Measurements from ENCODE around the gene KLHL17. TPM values are rescaled to one million over a fixed set of nuclear protein-coding genes. Genes with fewer than 3 reads are reported as not detected.

Gene KLHL17
- total RNA-seq: 10 to 100 TPM; 10.0 to 19.9 TPM
- 10 to 100 TPM in 1 of 2 donors, 1 to 10 TPM in 1; 2.8 to 40.5 TPM for polyA plus RNA-seq
- long read RNA-seq, donor 1, partial matches to known transcripts: 5 of 7 reads
- long read RNA-seq, donor 1, other reads (novel, unspliced or antisense): 2 of 7 reads
- long read RNA-seq, donor 2, partial matches to known transcripts: 0 of 12 reads
- long read RNA-seq, donor 2, other reads (novel, unspliced or antisense): 8 of 12 reads

- Histone ChIP-seq H3K4me1 (ENCODE audit: control insufficient read depth in 1 of 2, insufficient read depth in 2 of 2, low read length in 2 of 2) (no peaks in the 10 kb centered on the region), H3K9me3 (ENCODE audit: control insufficient read depth, low read length) (no peaks in the 10 kb centered on the region), H3K27ac (ENCODE audit: low read depth in 1 of 2, low read length in 2 of 2) (no peak within 1 kb of the TSS), H3K36me3 (ENCODE audit: control insufficient read depth in 1 of 2, insufficient read depth in 2 of 2, low read length in 1 of 2) (no peaks in the 10 kb centered on the region), H3K27me3 (ENCODE audit: control insufficient read depth in 1 of 2, insufficient read depth in 2 of 2, low read length in 1 of 2) (no peaks in the 10 kb centered on the region), H3K4me3 (ENCODE audit: low read length in 2 of 2) (peak within 1 kb of the TSS; percentile 83 to 86)
- intact Hi-C loops (cut with DNase I): no loop called here
- ATAC-seq (ENCODE audit: low FRiP score) (peak; percentile 39), DNase-seq (peak; percentile 86 to 95)
- WGBS, 2 donors: 1 to 2% methylated on average over 45 to 109 of the region's 109 CpGs
These were observed at the start of gene KLHL17 for GRCh38 chr1:960363-961131. Gene KLHL17 (plus strand): TSS chr1:960584. CDS start chr1:960694, 110 bp downstream.

- intact Hi-C loops (cut with DNase I): no loop called here
- Histone ChIP-seq H3K9me3 (ENCODE audit: control insufficient read depth, low read length) (no peaks in the 10 kb centered on the region), H3K36me3 (ENCODE audit: control insufficient read depth in 1 of 2, insufficient read depth in 2 of 2, low read length in 1 of 2) (no peaks in the 10 kb centered on the region), H3K4me1 (ENCODE audit: control insufficient read depth in 1 of 2, insufficient read depth in 2 of 2, low read length in 2 of 2) (no peaks in the 10 kb centered on the region), H3K27ac (ENCODE audit: low read depth in 1 of 2, low read length in 2 of 2) (no peak overlapping the region), H3K27me3 (ENCODE audit: control insufficient read depth in 1 of 2, insufficient read depth in 2 of 2, low read length in 1 of 2) (no peaks in the 10 kb centered on the region), H3K4me3 (ENCODE audit: low read length in 2 of 2) (no peak overlapping the region)
- ATAC-seq (ENCODE audit: low FRiP score) (peak; percentile 30), DNase-seq (peak; percentile 46 to 63)
- 71 to 75% methylated on average over 25 of the region's 25 CpGs for WGBS, 2 donors
These were observed 49.3 kb upstream of the KLHL17 start for GRCh38 chr1:910881-911721.

GRCh38 chr1:911875-912739 lies 48.3 kb upstream of the KLHL17 start:
- Histone ChIP-seq H3K4me1 (ENCODE audit: control insufficient read depth in 1 of 2, insufficient read depth in 2 of 2, low read length in 2 of 2) (no peaks in the 10 kb centered on the region), H3K27me3 (ENCODE audit: control insufficient read depth in 1 of 2, insufficient read depth in 2 of 2, low read length in 1 of 2) (no peaks in the 10 kb centered on the region), H3K9me3 (ENCODE audit: control insufficient read depth, low read length) (no peaks in the 10 kb centered on the region), H3K27ac (ENCODE audit: low read depth in 1 of 2, low read length in 2 of 2) (no peak overlapping the region), H3K36me3 (ENCODE audit: control insufficient read depth in 1 of 2, insufficient read depth in 2 of 2, low read length in 1 of 2) (no peaks in the 10 kb centered on the region), H3K4me3 (ENCODE audit: low read length in 2 of 2) (no peak overlapping the region)
- intact Hi-C loops (cut with DNase I): no loop called here
- ATAC-seq (ENCODE audit: low FRiP score) (no peak), DNase-seq (peak in 1 of 2 donors; percentile 73)
- 81 to 82% methylated on average over 15 of the region's 15 CpGs for WGBS, 2 donors

- ATAC-seq (ENCODE audit: low FRiP score): no peak
These were observed 47.6 kb upstream of the KLHL17 start for GRCh38 chr1:912740-913301.

GRCh38 chr1:913491-914130 lies 46.8 kb upstream of the KLHL17 start:
- Histone ChIP-seq H3K9me3 (ENCODE audit: control insufficient read depth, low read length) (no peaks in the 10 kb centered on the region), H3K27ac (ENCODE audit: low read depth in 1 of 2, low read length in 2 of 2) (no peak overlapping the region), H3K36me3 (ENCODE audit: control insufficient read depth in 1 of 2, insufficient read depth in 2 of 2, low read length in 1 of 2) (no peaks in the 10 kb centered on the region), H3K27me3 (ENCODE audit: control insufficient read depth in 1 of 2, insufficient read depth in 2 of 2, low read length in 1 of 2) (no peaks in the 10 kb centered on the region), H3K4me3 (ENCODE audit: low read length in 2 of 2) (no peak overlapping the region), H3K4me1 (ENCODE audit: control insufficient read depth in 1 of 2, insufficient read depth in 2 of 2, low read length in 2 of 2) (no peaks in the 10 kb centered on the region)
- 82 to 87% methylated on average over 16 of the region's 16 CpGs for WGBS, 2 donors
- ATAC-seq (ENCODE audit: low FRiP score) (no peak), DNase-seq (peak in 1 of 2 donors; percentile 62)
- intact Hi-C loops (cut with DNase I): no loop called here

More at GRCh38 chr1:912740-913301, 47.6 kb upstream of the KLHL17 start:
- DNase-seq: peak; percentile 37 to 71
- H3K4me1 ChIP-seq (ENCODE audit: control insufficient read depth in 1 of 2, insufficient read depth in 2 of 2, low read length in 2 of 2): no peaks in the 10 kb centered on the region
- no peaks in the 10 kb centered on the region for H3K9me3 ChIP-seq (ENCODE audit: control insufficient read depth, low read length)
- no peaks in the 10 kb centered on the region for H3K27me3 ChIP-seq (ENCODE audit: control insufficient read depth in 1 of 2, insufficient read depth in 2 of 2, low read length in 1 of 2)
- no peaks in the 10 kb centered on the region for H3K36me3 ChIP-seq (ENCODE audit: control insufficient read depth in 1 of 2, insufficient read depth in 2 of 2, low read length in 1 of 2)
- WGBS, 2 donors: 78 to 80% methylated on average over 23 to 24 of the region's 24 CpGs
- no peak overlapping the region for H3K27ac ChIP-seq (ENCODE audit: low read depth in 1 of 2, low read length in 2 of 2)
- intact Hi-C loops (cut with DNase I): no loop called here
- H3K4me3 ChIP-seq (ENCODE audit: low read length in 2 of 2): no peak overlapping the region

- H3K9me3 ChIP-seq (ENCODE audit: control insufficient read depth, low read length): no peaks in the 10 kb centered on the region
- no peak overlapping the region for H3K27ac ChIP-seq (ENCODE audit: low read depth in 1 of 2, low read length in 2 of 2)
- no peak overlapping the region for H3K4me3 ChIP-seq (ENCODE audit: low read length in 2 of 2)
- WGBS, 2 donors: 83 to 85% methylated on average over 21 of the region's 21 CpGs
- no peaks in the 10 kb centered on the region for H3K27me3 ChIP-seq (ENCODE audit: control insufficient read depth in 1 of 2, insufficient read depth in 2 of 2, low read length in 1 of 2)
- H3K36me3 ChIP-seq (ENCODE audit: control insufficient read depth in 1 of 2, insufficient read depth in 2 of 2, low read length in 1 of 2): no peaks in the 10 kb centered on the region
- H3K4me1 ChIP-seq (ENCODE audit: control insufficient read depth in 1 of 2, insufficient read depth in 2 of 2, low read length in 2 of 2): no peaks in the 10 kb centered on the region
- DNase-seq: peak; percentile 48 to 67
- intact Hi-C loops (cut with DNase I): no loop called here
- ATAC-seq (ENCODE audit: low FRiP score): no peak
These were observed 46.1 kb upstream of the KLHL17 start for GRCh38 chr1:914131-914890.

- DNase-seq: peak in 1 of 2 donors; percentile 49
These were observed 45.5 kb upstream of the KLHL17 start for GRCh38 chr1:914891-915280.

More at GRCh38 chr1:914891-915280, 45.5 kb upstream of the KLHL17 start:
- Histone ChIP-seq H3K4me1 (ENCODE audit: control insufficient read depth in 1 of 2, insufficient read depth in 2 of 2, low read length in 2 of 2) (no peaks in the 10 kb centered on the region), H3K9me3 (ENCODE audit: control insufficient read depth, low read length) (no peaks in the 10 kb centered on the region), H3K27ac (ENCODE audit: low read depth in 1 of 2, low read length in 2 of 2) (no peak overlapping the region), H3K36me3 (ENCODE audit: control insufficient read depth in 1 of 2, insufficient read depth in 2 of 2, low read length in 1 of 2) (no peaks in the 10 kb centered on the region), H3K4me3 (ENCODE audit: low read length in 2 of 2) (no peak overlapping the region), H3K27me3 (ENCODE audit: control insufficient read depth in 1 of 2, insufficient read depth in 2 of 2, low read length in 1 of 2) (no peaks in the 10 kb centered on the region)
- WGBS, 2 donors: 57 to 59% methylated on average over 6 of the region's 6 CpGs
- intact Hi-C loops (cut with DNase I): no loop called here
- no peak for ATAC-seq (ENCODE audit: low FRiP score)
